MCF 10A (cell line): ENCODE results near the gene XYLT1. TPM values are rescaled to one million over a fixed set of nuclear protein-coding genes. Genes with fewer than 3 reads are reported as not detected.

Source experiments
- BruUV-seq: library from RNA; stranded (reverse); fragments of 400-500 nt; replicated peaks from 2 replicates; lab custom pipeline; 2021; lab: Mats Ljungman, UMichigan
- CTCF ChIA-PET: fragments of 300-600 bp; sonication (Branson Sonifier 250); formaldehyde crosslinking; extraction: SDS; loops from one replicate; lab custom pipeline; 2021; ENCODE audit warnings: antibody characterized with exemption, inconsistent platforms; lab: Yijun Ruan, JAX
- POLR2A ChIA-PET: fragments of 300-600, 350-650 bp; sonication (Branson Sonifier 250); formaldehyde crosslinking; extraction: SDS; loops from one replicate; lab custom pipeline; 2020; ENCODE audit warnings: antibody characterized with exemption, inconsistent platforms; lab: Yijun Ruan, JAX
- DNase-seq: peaks from one replicate; pipeline ENCODE4 v3.0.0-alpha.2; 2018; ENCODE audit not compliant: unreplicated experiment
- H3K27ac Mint-ChIP-seq: one replicate; pipeline ENCODE4 v1.8.0; 2022; ENCODE audit warnings: mild to moderate bottlenecking, low read depth, mixed read lengths; ENCODE audit not compliant: unreplicated experiment
- H3K27me3 Mint-ChIP-seq: one replicate; pipeline ENCODE4 v1.8.0; 2022; ENCODE audit warnings: mixed read lengths; ENCODE audit not compliant: insufficient read depth, unreplicated experiment
- H3K36me3 Mint-ChIP-seq: one replicate; pipeline ENCODE4 v1.8.0; 2022; ENCODE audit warnings: mild to moderate bottlenecking, moderate library complexity, mixed read lengths; ENCODE audit not compliant: insufficient read depth, unreplicated experiment
- H3K4me1 Mint-ChIP-seq: one replicate; pipeline ENCODE4 v1.8.0; 2022; ENCODE audit warnings: mixed read lengths; ENCODE audit not compliant: insufficient read depth, unreplicated experiment
- H3K4me3 Mint-ChIP-seq: one replicate; pipeline ENCODE4 v1.8.0; 2022; ENCODE audit warnings: mild to moderate bottlenecking, moderate library complexity, mixed read lengths; ENCODE audit not compliant: unreplicated experiment
- H3K9me3 Mint-ChIP-seq: one replicate; pipeline ENCODE4 v1.8.0; 2022; ENCODE audit warnings: mixed read lengths; ENCODE audit not compliant: unreplicated experiment
- intact Hi-C: fragments of 100-400 bp; cut with micrococcal nuclease; formaldehyde crosslinking; loops from 2 replicates; pipeline ENCODE4 v1.14.1; 2022
- total RNA-seq: library from RNA; stranded (reverse); gene quantifications from 2 replicates; pipeline ENCODE4 v1.2.3, GENCODE V29; 2022
- TF ChIP-seq, protein P1 (sequence below): fragments of 200-600 bp; IDR thresholded peaks from one replicate; pipeline ENCODE4 v1.8.0; 2022; ENCODE audit warnings: antibody characterized with exemption, mild to moderate bottlenecking; ENCODE audit not compliant: unreplicated experiment

The XYLT1 gene
- total RNA-seq, 1 experiment from 2014 or later, result not detected

DNA sequence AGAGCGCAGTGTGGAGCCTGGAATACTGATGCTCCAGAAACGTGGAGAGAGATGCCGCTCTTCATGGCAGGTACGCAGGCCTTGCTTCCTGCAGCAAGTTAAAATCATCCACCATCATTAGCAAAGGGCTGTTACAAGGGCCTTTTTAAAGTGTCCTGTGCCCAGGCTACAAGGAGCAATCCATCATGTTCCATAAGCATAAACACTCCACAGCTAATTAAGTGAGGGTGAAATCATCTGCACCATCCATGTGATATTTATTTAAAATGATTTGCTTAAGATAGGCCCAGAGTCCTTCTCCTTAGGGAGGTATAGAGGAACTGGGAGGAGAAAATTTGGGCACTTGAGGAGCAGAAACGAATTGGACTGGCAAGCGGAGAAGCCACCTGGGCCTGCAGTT is 372.1 kb downstream of the XYLT1 start:
- no peaks in the 10 kb centered on the region for H3K27me3 Mint-ChIP-seq
- ChIA-PET POLR2A (no interaction called here), CTCF (no interaction called here)
- BruUV-seq, result no TSS peak
- TF ChIP-seq, protein P1, sequence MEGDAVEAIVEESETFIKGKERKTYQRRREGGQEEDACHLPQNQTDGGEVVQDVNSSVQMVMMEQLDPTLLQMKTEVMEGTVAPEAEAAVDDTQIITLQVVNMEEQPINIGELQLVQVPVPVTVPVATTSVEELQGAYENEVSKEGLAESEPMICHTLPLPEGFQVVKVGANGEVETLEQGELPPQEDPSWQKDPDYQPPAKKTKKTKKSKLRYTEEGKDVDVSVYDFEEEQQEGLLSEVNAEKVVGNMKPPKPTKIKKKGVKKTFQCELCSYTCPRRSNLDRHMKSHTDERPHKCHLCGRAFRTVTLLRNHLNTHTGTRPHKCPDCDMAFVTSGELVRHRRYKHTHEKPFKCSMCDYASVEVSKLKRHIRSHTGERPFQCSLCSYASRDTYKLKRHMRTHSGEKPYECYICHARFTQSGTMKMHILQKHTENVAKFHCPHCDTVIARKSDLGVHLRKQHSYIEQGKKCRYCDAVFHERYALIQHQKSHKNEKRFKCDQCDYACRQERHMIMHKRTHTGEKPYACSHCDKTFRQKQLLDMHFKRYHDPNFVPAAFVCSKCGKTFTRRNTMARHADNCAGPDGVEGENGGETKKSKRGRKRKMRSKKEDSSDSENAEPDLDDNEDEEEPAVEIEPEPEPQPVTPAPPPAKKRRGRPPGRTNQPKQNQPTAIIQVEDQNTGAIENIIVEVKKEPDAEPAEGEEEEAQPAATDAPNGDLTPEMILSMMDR, result no peak
- DNase-seq, result no peak
- H3K4me3 Mint-ChIP-seq, result no peak overlapping the region
- H3K4me1 Mint-ChIP-seq, result no peaks in the 10 kb centered on the region
- H3K9me3 Mint-ChIP-seq, result peaks cover 28% of the 10 kb centered on the region
- no peak overlapping the region for H3K27ac Mint-ChIP-seq
- no peaks in the 10 kb centered on the region for H3K36me3 Mint-ChIP-seq
- intact Hi-C loops, result no loop called here

DNA sequence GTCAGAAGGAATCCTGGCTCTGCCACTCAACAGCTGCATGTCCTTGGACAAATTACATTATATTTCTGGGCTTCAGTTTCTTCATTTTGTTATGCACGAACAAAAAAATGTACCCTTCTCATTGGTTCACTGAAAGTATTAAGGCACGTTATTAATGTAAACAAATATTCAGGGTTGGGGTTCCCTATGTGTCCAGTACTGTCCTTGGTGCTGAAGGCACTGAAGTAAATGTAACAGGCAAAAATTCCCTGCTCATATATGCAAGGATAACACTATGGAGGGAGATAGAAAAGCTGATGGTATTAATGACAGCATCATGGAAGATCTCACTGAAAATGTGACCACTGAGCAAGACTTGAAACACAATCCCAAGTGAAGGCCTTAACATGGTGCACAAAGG is 386.6 kb downstream of the XYLT1 start:
- no peaks in the 10 kb centered on the region for H3K27me3 Mint-ChIP-seq
- CTCF ChIA-PET, result no interaction called here
- POLR2A ChIA-PET, result no interaction called here
- no peaks in the 10 kb centered on the region for H3K4me1 Mint-ChIP-seq
- TF ChIP-seq, protein P1, result no peak
- H3K27ac Mint-ChIP-seq, result no peak overlapping the region
- H3K36me3 Mint-ChIP-seq, result no peaks in the 10 kb centered on the region
- H3K4me3 Mint-ChIP-seq, result no peak overlapping the region
- intact Hi-C loops, result no loop called here
- DNase-seq, result no peak
- peaks cover 37% of the 10 kb centered on the region for H3K9me3 Mint-ChIP-seq
- BruUV-seq, result no TSS peak

DNA sequence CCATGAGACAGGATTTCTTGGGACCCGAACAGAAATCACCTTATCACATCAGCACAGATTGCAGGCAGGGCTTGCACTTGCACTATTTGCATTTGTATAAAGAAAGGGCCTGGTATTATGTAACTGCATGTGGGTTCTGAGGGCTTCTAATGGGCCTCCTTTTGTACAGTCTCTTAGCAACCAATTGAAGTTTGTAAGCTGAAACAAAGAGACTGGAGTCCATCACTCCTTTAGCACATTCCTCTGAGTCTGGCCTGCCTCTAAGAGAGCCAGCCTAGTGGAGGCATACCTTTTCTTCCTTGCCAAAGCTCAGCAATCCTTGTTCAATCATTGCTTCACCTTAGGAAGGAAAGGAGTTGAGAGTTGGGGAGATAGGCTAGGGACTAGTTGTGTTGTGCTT is 387.1 kb downstream of the XYLT1 start:
- POLR2A ChIA-PET, result no interaction called here
- H3K27ac Mint-ChIP-seq, result no peak overlapping the region
- H3K27me3 Mint-ChIP-seq, result no peaks in the 10 kb centered on the region
- no peak for DNase-seq
- TF ChIP-seq, protein P1, result no peak
- H3K4me3 Mint-ChIP-seq, result no peak overlapping the region
- no peaks in the 10 kb centered on the region for H3K4me1 Mint-ChIP-seq
- intact Hi-C loops, result no loop called here
- H3K9me3 Mint-ChIP-seq, result peaks cover 40% of the 10 kb centered on the region
- CTCF ChIA-PET, result no interaction called here
- peaks cover 4% of the 10 kb centered on the region for H3K36me3 Mint-ChIP-seq
- no TSS peak for BruUV-seq

DNA sequence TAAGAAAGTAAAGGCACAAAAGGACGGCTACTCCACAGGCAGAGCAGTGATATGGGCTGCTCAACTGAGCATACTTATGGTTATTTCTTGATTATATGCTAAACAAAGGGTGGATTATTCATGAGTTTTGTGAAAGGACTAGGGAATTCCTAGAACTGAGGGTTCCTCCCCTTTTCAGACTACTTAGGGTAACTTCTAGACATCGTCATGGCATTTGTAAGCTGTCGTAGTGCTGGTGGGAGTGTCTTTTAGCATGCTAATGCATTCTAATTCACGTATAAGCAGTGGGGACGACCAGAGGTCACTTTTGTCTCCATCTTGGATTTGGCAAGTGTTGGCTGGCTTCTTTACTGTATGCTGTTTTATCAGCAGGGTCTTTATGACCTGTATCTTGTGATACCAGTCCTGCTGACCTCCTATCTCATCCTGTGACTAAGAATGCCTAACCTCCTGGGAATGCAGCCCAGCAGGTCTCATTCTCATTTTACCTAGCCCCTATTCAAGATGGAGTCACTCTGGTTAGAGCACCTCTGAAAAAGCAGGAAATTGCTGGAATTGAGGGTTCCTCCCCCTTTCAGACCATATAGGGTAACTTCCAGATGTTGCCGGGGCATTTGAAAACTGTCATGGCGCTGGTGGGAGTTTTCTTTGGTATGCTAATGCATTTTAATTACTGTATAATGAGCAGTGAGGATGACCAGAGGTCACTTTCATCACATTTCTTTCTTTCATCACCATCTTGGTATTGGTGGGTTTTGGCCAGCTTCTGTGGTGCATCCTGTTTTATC is 388.5 kb downstream of the XYLT1 start:
- no peak overlapping the region for H3K4me3 Mint-ChIP-seq
- peaks cover 6% of the 10 kb centered on the region for H3K36me3 Mint-ChIP-seq
- no peak for DNase-seq
- intact Hi-C loops, result no loop called here
- POLR2A ChIA-PET, result no interaction called here
- no peak overlapping the region for H3K27ac Mint-ChIP-seq
- CTCF ChIA-PET, result no interaction called here
- no peaks in the 10 kb centered on the region for H3K27me3 Mint-ChIP-seq
- TF ChIP-seq, protein P1, result no peak
- BruUV-seq, result no TSS peak
- H3K9me3 Mint-ChIP-seq, result peaks cover 34% of the 10 kb centered on the region
- no peaks in the 10 kb centered on the region for H3K4me1 Mint-ChIP-seq
